GM12892 (cell line): Measurements from ENCODE around the gene MYLK.

Source experiments
- POLR2A ChIP-seq: IDR thresholded peaks from 2 replicates; pipeline ENCODE4 v1.6.1; 2011; ENCODE audit warnings: low read depth, low read length, control low read depth
- POLR2AphosphoS5 ChIP-seq: IDR thresholded peaks from 2 replicates; pipeline ENCODE4 v1.6.1; 2011; ENCODE audit warnings: low read depth, low read length, control low read depth
- TAF1 ChIP-seq: IDR thresholded peaks from 2 replicates; pipeline ENCODE4 v1.6.1; 2011; ENCODE audit warnings: low read depth, mild to moderate bottlenecking, control low read depth, low read length, borderline replicate concordance

DNA sequence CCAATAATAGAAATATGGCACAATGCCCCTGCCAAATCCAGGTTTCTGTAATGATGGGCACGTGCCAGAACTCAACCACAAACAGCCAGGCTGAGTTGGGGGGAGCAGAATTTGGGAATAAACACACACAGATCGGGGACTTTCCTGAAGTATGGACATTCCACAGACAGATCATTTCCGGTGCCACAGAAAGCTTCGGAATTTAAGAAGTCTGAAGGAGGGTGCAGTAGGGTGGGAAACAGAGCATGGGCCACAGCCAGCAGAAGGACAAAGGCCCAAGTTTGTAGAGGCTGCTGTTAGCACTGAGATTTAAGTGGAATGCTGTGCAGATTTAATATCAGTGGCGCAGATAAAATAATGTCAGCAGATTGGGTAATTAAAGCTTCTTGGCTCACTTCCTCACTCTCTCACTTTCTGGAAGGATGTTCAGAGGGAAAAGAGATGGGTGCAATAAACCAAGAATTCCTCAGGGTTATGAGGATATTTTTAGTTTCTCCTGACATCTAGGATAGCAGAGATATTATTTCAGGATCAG lies 67.4 kb downstream of the MYLK start:
- no peak for TF ChIP-seq POLR2A
- TF ChIP-seq POLR2AphosphoS5 = no peak
- TF ChIP-seq TAF1 = no peak
